ENCODE data around the gene SCRT2.

DNA sequence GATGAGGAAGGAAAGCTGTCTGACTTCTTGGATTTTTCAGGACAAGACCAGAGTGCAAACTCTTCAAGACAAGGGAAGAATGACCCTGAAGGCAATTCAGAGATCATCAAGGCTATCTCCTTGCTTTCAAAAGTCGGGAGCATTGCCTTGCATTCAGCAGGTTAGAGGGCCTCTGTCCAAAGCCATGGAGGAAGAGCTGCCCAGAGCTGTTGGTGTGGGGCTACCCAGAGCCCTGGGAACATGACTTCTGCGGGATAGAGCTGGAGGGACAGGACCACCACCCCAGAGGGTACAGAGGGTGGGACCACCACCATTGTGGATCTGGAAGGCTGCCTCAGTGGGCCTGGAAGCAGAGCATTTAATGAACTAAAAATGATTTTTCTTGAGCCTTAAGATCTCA lies 17.4 kb downstream of the SCRT2 start:
- TF ChIP-seq, protein P1, sequence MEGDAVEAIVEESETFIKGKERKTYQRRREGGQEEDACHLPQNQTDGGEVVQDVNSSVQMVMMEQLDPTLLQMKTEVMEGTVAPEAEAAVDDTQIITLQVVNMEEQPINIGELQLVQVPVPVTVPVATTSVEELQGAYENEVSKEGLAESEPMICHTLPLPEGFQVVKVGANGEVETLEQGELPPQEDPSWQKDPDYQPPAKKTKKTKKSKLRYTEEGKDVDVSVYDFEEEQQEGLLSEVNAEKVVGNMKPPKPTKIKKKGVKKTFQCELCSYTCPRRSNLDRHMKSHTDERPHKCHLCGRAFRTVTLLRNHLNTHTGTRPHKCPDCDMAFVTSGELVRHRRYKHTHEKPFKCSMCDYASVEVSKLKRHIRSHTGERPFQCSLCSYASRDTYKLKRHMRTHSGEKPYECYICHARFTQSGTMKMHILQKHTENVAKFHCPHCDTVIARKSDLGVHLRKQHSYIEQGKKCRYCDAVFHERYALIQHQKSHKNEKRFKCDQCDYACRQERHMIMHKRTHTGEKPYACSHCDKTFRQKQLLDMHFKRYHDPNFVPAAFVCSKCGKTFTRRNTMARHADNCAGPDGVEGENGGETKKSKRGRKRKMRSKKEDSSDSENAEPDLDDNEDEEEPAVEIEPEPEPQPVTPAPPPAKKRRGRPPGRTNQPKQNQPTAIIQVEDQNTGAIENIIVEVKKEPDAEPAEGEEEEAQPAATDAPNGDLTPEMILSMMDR (IDR thresholded peaks at IDR 0.05) = no peak
- TF ChIP-seq EZH2phosphoT487 (IDR thresholded peaks at IDR 0.05) = no peak

Measured in neural progenitor cell (in vitro differentiated cells).